Liver (tissue), 9 donors: Measurements from ENCODE around the gene SPTLC2. TPM values are rescaled to one million over a fixed set of nuclear protein-coding genes. Genes with fewer than 3 reads are reported as not detected.

Experiments
- DNase-seq: peaks from one replicate; pipeline ENCODE4 v3.0.0-alpha.2; 2017; ENCODE audit warnings: low spot score
- H3K27ac ChIP-seq, 2 donors: one replicate each; pipeline ENCODE4 v1.7.0; 2013; ENCODE audit warnings: inconsistent platforms in 2 of 2, low read length in 2 of 2, control low read depth in 1 of 2, low read depth in 1 of 2, mild to moderate bottlenecking in 1 of 2
- H3K27me3 ChIP-seq, 4 donors: one replicate each; pipeline versions ENCODE4 v1.6.1 to v1.7.0; 2013; ENCODE audit warnings: low read length in 3 of 4, inconsistent platforms in 1 of 4, mild to moderate bottlenecking in 1 of 4, moderate library complexity in 1 of 4; ENCODE audit not compliant: control insufficient read depth in 4 of 4, insufficient read depth in 4 of 4
- H3K36me3 ChIP-seq, 4 donors: one replicate each; pipeline versions ENCODE4 v1.6.1 to v1.7.0; 2013; ENCODE audit warnings: low read length in 3 of 4, mild to moderate bottlenecking in 3 of 4, low read depth in 1 of 4, moderate library complexity in 1 of 4; ENCODE audit not compliant: control insufficient read depth in 4 of 4, insufficient read depth in 3 of 4
- H3K4me1 ChIP-seq, 4 donors: one replicate each; pipeline versions ENCODE4 v1.6.1 to v1.7.0; 2013; ENCODE audit warnings: low read length in 3 of 4, mild to moderate bottlenecking in 3 of 4, moderate library complexity in 1 of 4; ENCODE audit not compliant: control insufficient read depth in 4 of 4, insufficient read depth in 4 of 4
- H3K4me3 ChIP-seq, 3 donors: one replicate each; pipeline versions ENCODE4 v1.6.1 to v1.7.0; 2013; ENCODE audit warnings: low read length in 3 of 3, control low read depth in 1 of 3, low read depth in 1 of 3, mild to moderate bottlenecking in 1 of 3
- H3K9ac ChIP-seq, 2 donors: one replicate each; pipeline ENCODE4 v1.7.0; 2013; ENCODE audit warnings: low read length in 2 of 2, mild to moderate bottlenecking in 2 of 2, moderate library complexity in 2 of 2, control low read depth in 1 of 2, low read depth in 1 of 2
- H3K9me3 ChIP-seq, 4 donors: one replicate each; pipeline versions ENCODE4 v1.6.1 to v1.7.0; 2013; ENCODE audit warnings: low read length in 3 of 4; ENCODE audit not compliant: control insufficient read depth in 4 of 4
- ATF3 ChIP-seq: IDR thresholded peaks from 2 replicates; pipeline ENCODE4 v1.6.1; 2016; ENCODE audit warnings: antibody characterized with exemption
- EGR1 ChIP-seq, 2 donors: IDR thresholded peaks; 2 replicates each; pipeline ENCODE4 v1.6.1; 2016 to 2018; ENCODE audit warnings: antibody characterized with exemption in 2 of 2, low read depth in 2 of 2
- FOXA1 ChIP-seq: IDR thresholded peaks from 2 replicates; pipeline ENCODE4 v1.6.1; 2016; ENCODE audit warnings: antibody characterized with exemption
- FOXA2 ChIP-seq: IDR thresholded peaks from 2 replicates; pipeline ENCODE4 v1.6.1; 2016; ENCODE audit warnings: antibody characterized with exemption
- GABPA ChIP-seq, 2 donors: IDR thresholded peaks in 1 of 2; conservative IDR thresholded peaks in 1 of 2; 2 replicates each; pipeline ENCODE4 v1.6.1; 2016; ENCODE audit warnings: antibody characterized with exemption in 2 of 2, mild to moderate bottlenecking in 1 of 2, moderate library complexity in 1 of 2
- HNF4A ChIP-seq, 2 donors: conservative IDR thresholded peaks; 2 replicates each; pipeline ENCODE4 v1.6.1; 2016; ENCODE audit warnings: antibody characterized with exemption in 2 of 2, mild to moderate bottlenecking in 2 of 2
- HNF4G ChIP-seq: IDR thresholded peaks from 2 replicates; pipeline ENCODE4 v1.6.1; 2016; ENCODE audit warnings: antibody characterized with exemption
- JUND ChIP-seq, 2 donors: IDR thresholded peaks; 2 replicates each; pipeline ENCODE4 v1.6.1; 2016; ENCODE audit warnings: antibody characterized with exemption in 2 of 2
- NR2F2 ChIP-seq: IDR thresholded peaks from 2 replicates; pipeline ENCODE4 v1.6.1; 2016; ENCODE audit warnings: antibody characterized with exemption
- RAD21 ChIP-seq, 2 donors: IDR thresholded peaks; 2 replicates each; pipeline ENCODE4 v1.6.1; 2016; ENCODE audit warnings: antibody characterized with exemption in 2 of 2, mild to moderate bottlenecking in 2 of 2
- REST ChIP-seq: IDR thresholded peaks from 2 replicates; pipeline ENCODE4 v1.6.1; 2016; ENCODE audit warnings: antibody characterized with exemption, mild to moderate bottlenecking
- RXRA ChIP-seq, 2 donors: IDR thresholded peaks; 2 replicates each; pipeline ENCODE4 v1.6.1; 2017 to 2018; ENCODE audit warnings: antibody characterized with exemption in 2 of 2, mild to moderate bottlenecking in 1 of 2
- SP1 ChIP-seq: IDR thresholded peaks from 2 replicates; pipeline ENCODE4 v1.6.1; 2018; ENCODE audit warnings: antibody characterized with exemption, mild to moderate bottlenecking
- TAF1 ChIP-seq: conservative IDR thresholded peaks from 2 replicates; pipeline ENCODE4 v1.6.1; 2016; ENCODE audit warnings: antibody characterized with exemption, mild to moderate bottlenecking
- YY1 ChIP-seq: IDR thresholded peaks from 2 replicates; pipeline ENCODE4 v1.6.1; 2016; ENCODE audit warnings: antibody characterized with exemption, mild to moderate bottlenecking
- ZBTB33 ChIP-seq: IDR thresholded peaks from 2 replicates; pipeline ENCODE4 v1.6.1; 2016; ENCODE audit warnings: antibody characterized with exemption
- WGBS: extraction: QIAGEN DNeasy Blood & Tissue Kit; methylation state at CpG from one replicate; pipeline ENCODE4 v1.1.7; 2013; 5-methylcytosine and 5-hydroxymethylcytosine counted together
- polyA plus RNA-seq, 2 donors: library from polyadenylated mRNA; stranded (reverse) in 1 of 2; unstranded in 1 of 2; fragments of 200-250 nt in 1 of 2; fragments of >200 nt in 1 of 2; fragmentation: Nextera tagmentation in 1 of 2; extraction: Ambion mirVana in 1 of 2; gene quantifications; one replicate each; pipeline versions ENCODE4 v1.2.1 to v1.2.3, GENCODE V29; 2013 to 2015
- total RNA-seq, 2 donors: library from RNA; depleted of rRNA; stranded (reverse); fragments of >200 nt; gene quantifications; one replicate each; pipeline ENCODE4 v1.2.3, GENCODE V29; 2014
- TF ChIP-seq, protein P1 (sequence below): IDR thresholded peaks from 2 replicates; pipeline ENCODE4 v1.6.1; 2016; ENCODE audit warnings: antibody characterized with exemption
- donor health status: healthy.
- donor health status: healthy.
- donor health status: healthy.
- donor health status: healthy.
- donor health status: healthy.

Gene SPTLC2
- total and polyA plus RNA-seq, 4 donors = 3.9 to 19.2 (median 9.9) TPM

GRCh38 chr14:77654001-77654441, 37.6 kb upstream of the SPTLC2 start:
- Histone ChIP-seq H3K4me1 (peaks cover 0 to 8% (median 2%) of the 10 kb centered on the region in 4 donors), H3K9ac (no peak overlapping the region), H3K36me3 (no peaks in the 10 kb centered on the region), H3K4me3 (no peak overlapping the region), H3K27me3 (no peaks in the 10 kb centered on the region), H3K27ac (no peak overlapping the region), H3K9me3 (no peaks in the 10 kb centered on the region)
- DNase-seq = no peak
- WGBS = 71% methylated on average over 11 of the region's 11 CpGs
- no peak for TF ChIP-seq JUND (IDR thresholded peaks at IDR 0.05)
- no peak for TF ChIP-seq RAD21 (IDR thresholded peaks at IDR 0.05)
- TF ChIP-seq GABPA (IDR thresholded peaks at IDR 0.05 in 1 of 2, conservative IDR thresholded peaks at IDR 0.05 in 1 of 2) = no peak
- TF ChIP-seq TAF1 = no peak
- TF ChIP-seq EGR1 (IDR thresholded peaks at IDR 0.05; ENCODE audit: low read depth in 2 of 2) = no peak
- TF ChIP-seq, protein P1, sequence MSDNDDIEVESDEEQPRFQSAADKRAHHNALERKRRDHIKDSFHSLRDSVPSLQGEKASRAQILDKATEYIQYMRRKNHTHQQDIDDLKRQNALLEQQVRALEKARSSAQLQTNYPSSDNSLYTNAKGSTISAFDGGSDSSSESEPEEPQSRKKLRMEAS = no peak
- no peak for TF ChIP-seq REST
- no peak for TF ChIP-seq HNF4A (conservative IDR thresholded peaks at IDR 0.05)
- no peak for TF ChIP-seq HNF4G
- TF ChIP-seq SP1 = no peak
- TF ChIP-seq RXRA (IDR thresholded peaks at IDR 0.05) = no peak
- TF ChIP-seq FOXA1 = no peak
- TF ChIP-seq NR2F2 = no peak
- no peak for TF ChIP-seq FOXA2

GRCh38 chr14:77649326-77649725, 32.9 kb upstream of the SPTLC2 start:
- WGBS = 93% methylated on average over 3 of the region's 3 CpGs

DNA sequence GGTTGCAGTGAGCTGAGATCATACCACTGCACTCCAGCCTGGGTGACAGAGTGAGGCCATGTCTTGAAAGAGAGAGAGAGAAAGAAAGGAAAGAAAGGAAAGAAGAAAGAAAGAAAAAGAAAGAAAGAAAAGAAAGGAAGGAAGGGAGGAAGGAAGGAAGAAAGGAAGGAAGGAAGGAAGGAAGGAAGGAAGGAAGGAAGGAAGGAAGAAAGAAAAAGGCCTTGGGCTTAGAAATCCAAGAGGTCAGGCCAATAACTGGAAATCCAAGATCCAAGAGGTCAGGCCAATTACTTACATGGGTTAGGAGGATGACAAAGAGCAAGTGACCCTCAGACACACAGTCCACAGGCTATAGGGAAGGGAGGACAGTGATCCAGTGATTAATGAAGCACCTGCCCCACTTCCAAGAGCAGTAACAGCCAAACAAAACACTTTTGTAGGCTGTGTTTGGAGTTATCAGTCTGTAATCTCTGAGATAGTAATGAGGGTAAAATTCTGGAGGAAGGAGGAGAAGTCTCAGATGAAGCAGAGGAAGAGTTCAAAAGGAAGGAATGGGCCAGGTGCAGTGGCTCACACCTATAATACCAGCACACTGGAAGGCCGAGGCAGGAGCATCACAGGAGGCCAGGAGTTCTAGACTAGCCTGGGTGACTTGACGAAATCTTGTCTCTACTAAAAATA, 32.2 kb upstream of the SPTLC2 start:
- no peaks in the 10 kb centered on the region for H3K27me3 ChIP-seq
- no peaks in the 10 kb centered on the region for H3K36me3 ChIP-seq
- H3K9me3 ChIP-seq = peaks cover 0 to 1% (median 0%) of the 10 kb centered on the region in 4 donors
- TF ChIP-seq ATF3 (no peak), ZBTB33 (no peak), REST (no peak), HNF4G (no peak), GABPA (IDR thresholded peaks at IDR 0.05 in 1 of 2, conservative IDR thresholded peaks at IDR 0.05 in 1 of 2) (no peak), YY1 (no peak), EGR1 (IDR thresholded peaks at IDR 0.05; ENCODE audit: low read depth in 2 of 2) (no peak)
- TF ChIP-seq, protein P1 = no peak

More at GRCh38 chr14:77649326-77649725, 32.9 kb upstream of the SPTLC2 start:
- Histone ChIP-seq H3K27me3 (no peaks in the 10 kb centered on the region), H3K27ac (no peak overlapping the region), H3K4me1 (peaks cover 0 to 4% (median 0%) of the 10 kb centered on the region in 4 donors), H3K9me3 (peaks cover 0 to 1% (median 0%) of the 10 kb centered on the region in 4 donors), H3K4me3 (no peak overlapping the region), H3K36me3 (no peaks in the 10 kb centered on the region), H3K9ac (no peak overlapping the region)
- DNase-seq = no peak
- TF ChIP-seq HNF4A (conservative IDR thresholded peaks at IDR 0.05) = no peak

More for the DNA sequence above, 32.2 kb upstream of the SPTLC2 start:
- Histone ChIP-seq H3K4me3 (no peak overlapping the region), H3K4me1 (peaks cover 0 to 1% (median 0%) of the 10 kb centered on the region in 4 donors), H3K9ac (no peak overlapping the region), H3K27ac (no peak overlapping the region)
- WGBS = 67% methylated on average over 2 of the region's 2 CpGs
- no peak for DNase-seq
